Measurements from ENCODE around the gene BMS1. TPM values are rescaled to one million over a fixed set of nuclear protein-coding genes. Genes with fewer than 3 reads are reported as not detected.

The BMS1 gene
- total RNA-seq, 1 experiment from 2014 or later: 40.0 TPM

GRCh38 chr10:42782446-42783180 is at the start of gene BMS1 (continued):
- no peak for TF ChIP-seq CEBPB (IDR thresholded peaks at IDR 0.05; ENCODE audit: low read depth)
- TF ChIP-seq POLR2AphosphoS5 (IDR thresholded peaks at IDR 0.05; ENCODE audit: low read depth, low read length): peak; percentile 94
- TF ChIP-seq CTCF (IDR thresholded peaks at IDR 0.05 in 2 of 3, conservative IDR thresholded peaks at IDR 0.05 in 1 of 3; ENCODE audit: borderline replicate concordance in 1 of 3, insufficient read depth in 1 of 3, low read depth in 2 of 3, low read length in 2 of 3): no peak

- no peaks in the 10 kb centered on the region for H3K36me3 ChIP-seq (ENCODE audit: control insufficient read depth in 1 of 2, insufficient read depth in 2 of 2, low read length in 2 of 2)
- no peaks in the 10 kb centered on the region for H4K20me1 ChIP-seq (ENCODE audit: insufficient read depth)
- ChIA-PET CTCF (no interaction called here), POLR2A (no interaction called here), RAD21 (ENCODE audit: low non-redundant PET in 1 of 2, low total read pairs in 2 of 2, uncharacterized antibody in 2 of 2, unreplicated experiment in 2 of 2) (no interaction called here)
- H3K27ac ChIP-seq (ENCODE audit: low read depth, low read length): no peak overlapping the region
- no peak overlapping the region for H3K9ac ChIP-seq (ENCODE audit: low read length)
- H2AFZ ChIP-seq (ENCODE audit: low read depth, low read length, poor library complexity, severe bottlenecking): no peak overlapping the region
- no peaks in the 10 kb centered on the region for H3K79me2 ChIP-seq (ENCODE audit: insufficient read depth, low read length)
- no peak for ATAC-seq
- no peak overlapping the region for H3K4me3 ChIP-seq (replicated peaks in 1 of 2; ENCODE audit: low read depth in 1 of 2, low read length in 2 of 2)
- BruUV-seq (replicated peaks): no TSS peak
- DNase-seq (ENCODE audit: low read depth, low spot score): no peak
- no peaks in the 10 kb centered on the region for H3K9me3 ChIP-seq (ENCODE audit: control insufficient read depth in 1 of 2, insufficient read depth in 1 of 2, low read depth in 1 of 2, low read length in 2 of 2)
- intact Hi-C loops (cut with micrococcal nuclease): loop anchor here (10.0 kb wide), 1 partner anchor 190 kb away; no protein-coding TSS in a partner anchor
- no peaks in the 10 kb centered on the region for H3K4me1 ChIP-seq (ENCODE audit: control insufficient read depth in 1 of 2, insufficient read depth in 2 of 2, low read length in 2 of 2)
- no peaks in the 10 kb centered on the region for H3K9me2 ChIP-seq (ENCODE audit: insufficient read depth)
- no peak overlapping the region for H3K4me2 ChIP-seq (ENCODE audit: low read length)
- no peaks in the 10 kb centered on the region for H3K27me3 ChIP-seq (ENCODE audit: insufficient read depth, low read length)
- TF ChIP-seq SIN3A (IDR thresholded peaks at IDR 0.05; ENCODE audit: low read depth) (no peak), TCF7L2 (IDR thresholded peaks at IDR 0.05; ENCODE audit: borderline replicate concordance, extremely low read depth, insufficient read depth, insufficient read length) (no peak), ATF3 (IDR thresholded peaks at IDR 0.05) (no peak), POLR2AphosphoS5 (IDR thresholded peaks at IDR 0.05; ENCODE audit: low read depth, low read length) (no peak), ZFX (IDR thresholded peaks at IDR 0.05) (no peak), YY1 (IDR thresholded peaks at IDR 0.05; ENCODE audit: extremely low read depth, insufficient replicate concordance, low read depth, low read length) (no peak), CEBPB (IDR thresholded peaks at IDR 0.05; ENCODE audit: low read depth) (no peak)
Observed at GRCh38 chr10:42734536-42734935, 48.1 kb upstream of the BMS1 start.
